K562 (cell line): ENCODE data around the gene TRMT2A. TPM values are rescaled to one million over a fixed set of nuclear protein-coding genes. Genes with fewer than 3 reads are reported as not detected.
A peak's percentile ranks its signal among the peaks of the same experiment; 100 is the strongest.

Experiments used
- ATAC-seq: fragments of 200-7000 bp; cut with Tn5 transposase; 3 replicates; pipeline ENCODE4 v1.9.1; 2020; ENCODE audit warnings: moderate library complexity
- BruUV-seq: library from RNA; stranded (reverse); fragments of 400-500 nt; replicated peaks from 2 replicates; lab custom pipeline; 2021; lab: Mats Ljungman, UMichigan
- CTCF ChIA-PET: fragments of 300-600 bp; formaldehyde crosslinking; extraction: SDS; loops from one replicate; lab custom pipeline; 2021; ENCODE audit warnings: low intra/inter-chr PET ratio; lab: Yijun Ruan, JAX
- POLR2A ChIA-PET: fragments of 300-600, 350-650 bp; sonication (Branson Sonifier 250); formaldehyde crosslinking; extraction: SDS; loops from one replicate; lab custom pipeline; 2021; ENCODE audit warnings: antibody characterized with exemption, inconsistent platforms; lab: Yijun Ruan, JAX
- DNase-seq, 4 experiments: peaks; one replicate each; pipeline versions ENCODE4 v3.0.0 to v3.0.0-alpha.2; 2011 to 2018; ENCODE audit warnings: low spot score in 3 of 4, mixed read lengths in 3 of 4; ENCODE audit errors: extremely low read depth in 1 of 4
- FAIRE-seq: peaks from 2 replicates; lab custom pipeline; 2011; peaks lifted over from hg19 to GRCh38; lab: Jason Lieb, UNC
- H2AFZ ChIP-seq: 2 replicates; pipeline ENCODE4 v1.6.0; 2011; ENCODE audit warnings: low read depth, low read length, control low read depth, inconsistent platforms
- H3K27ac ChIP-seq: fragments of 200-600 bp; 3 replicates; pipeline ENCODE4 v1.8.0; 2011; ENCODE audit warnings: low read depth, mild to moderate bottlenecking, control low read depth, inconsistent platforms, low read length, moderate library complexity, mixed read lengths; ENCODE audit errors: extremely low read depth
- H3K27me3 ChIP-seq, 2 experiments: fragments of 300-600 bp in 1 of 2; 2 replicates in 1 of 2; 3 replicates in 1 of 2; pipeline versions ENCODE4 v1.6.0 to v1.8.0; 2011; ENCODE audit warnings: inconsistent platforms in 2 of 2, low read length in 2 of 2, mild to moderate bottlenecking in 1 of 2, mixed read lengths in 1 of 2, moderate library complexity in 1 of 2; ENCODE audit not compliant: control insufficient read depth in 2 of 2, insufficient read depth in 2 of 2
- H3K36me3 ChIP-seq: fragments of 300-600 bp; 3 replicates; pipeline ENCODE4 v1.8.0; 2011; ENCODE audit warnings: mild to moderate bottlenecking, low read length, inconsistent platforms; ENCODE audit not compliant: control insufficient read depth, insufficient read depth
- H3K4me1 ChIP-seq, 2 experiments: fragments of 200-600 bp in 1 of 2; replicated peaks in 1 of 2; 2 replicates in 1 of 2; 3 replicates in 1 of 2; pipeline versions ENCODE4 v1.5.1 to v1.8.0; 2011; ENCODE audit warnings: inconsistent platforms in 2 of 2, low read length in 2 of 2, mild to moderate bottlenecking in 1 of 2, mixed read lengths in 1 of 2, moderate library complexity in 1 of 2; ENCODE audit not compliant: control insufficient read depth in 2 of 2, insufficient read depth in 2 of 2
- H3K4me2 ChIP-seq: 2 replicates; pipeline ENCODE4 v1.6.1; 2011; ENCODE audit warnings: low read length, control low read depth, inconsistent platforms, mixed read lengths; ENCODE audit not compliant: insufficient read depth
- H3K4me3 ChIP-seq: fragments of 200-600 bp; sonication (generic), shearing (Covaris generic); 2 replicates; pipeline ENCODE4 v1.5.1; 2016; ENCODE audit warnings: control low read depth, inconsistent platforms
- H3K79me2 ChIP-seq: fragments of 200-600 bp; 3 replicates; pipeline ENCODE4 v1.8.0; 2011; ENCODE audit warnings: low read length, inconsistent platforms; ENCODE audit not compliant: control insufficient read depth, insufficient read depth
- H3K9ac ChIP-seq, 2 experiments: 2 replicates each; pipeline versions ENCODE4 v1.6.0 to v1.6.1; 2011; ENCODE audit warnings: low read depth in 2 of 2, low read length in 2 of 2, control low read depth in 1 of 2, inconsistent platforms in 1 of 2, mild to moderate bottlenecking in 1 of 2, mixed read lengths in 1 of 2; ENCODE audit not compliant: insufficient read depth in 1 of 2
- H3K9me1 ChIP-seq: one replicate; pipeline ENCODE4 v1.6.0; 2011; ENCODE audit warnings: inconsistent platforms, mild to moderate bottlenecking, low read length, moderate library complexity; ENCODE audit not compliant: control insufficient read depth, insufficient read depth
- H3K9me3 ChIP-seq: replicated peaks from 2 replicates; pipeline ENCODE4 v1.5.1; 2011; ENCODE audit warnings: low read depth, low read length, inconsistent platforms; ENCODE audit not compliant: control insufficient read depth, insufficient read depth
- H4K20me1 ChIP-seq: replicated peaks from 2 replicates; pipeline ENCODE4 v1.6.1; 2011; ENCODE audit warnings: low read length, inconsistent platforms, mixed read lengths; ENCODE audit not compliant: control insufficient read depth, insufficient read depth
- JUN ChIP-seq, 2 experiments: sonication (generic) in 1 of 2; formaldehyde crosslinking in 1 of 2; IDR thresholded peaks; 2 replicates each; pipeline versions ENCODE4 v1.6.1 to v1.8.0; 2012 to 2022; ENCODE audit warnings: borderline replicate concordance in 2 of 2, mild to moderate bottlenecking in 2 of 2, improper control_type of control experiment in 1 of 2, low read depth in 1 of 2, low read length in 1 of 2, missing genetic modification reagents in 1 of 2
- KLF6 ChIP-seq: fragments of 250-450 bp; sonication (Bioruptor Pico); IDR thresholded peaks from 2 replicates; pipeline ENCODE4 v1.4.0; 2020; ENCODE audit warnings: mild to moderate bottlenecking, moderate library complexity, borderline replicate concordance
- MAZ ChIP-seq, 2 experiments: fragments of 450-650 bp in 1 of 2; sonication (generic) in 1 of 2; formaldehyde crosslinking; IDR thresholded peaks in 1 of 2; conservative IDR thresholded peaks in 1 of 2; 2 replicates each; pipeline versions ENCODE4 v1.4.0 to v1.5.0; 2020; ENCODE audit warnings: mild to moderate bottlenecking in 1 of 2, missing genetic modification reagents in 1 of 2
- MXI1 ChIP-seq: IDR thresholded peaks from 2 replicates; pipeline ENCODE4 v1.6.1; 2011; ENCODE audit warnings: low read depth, mild to moderate bottlenecking, improper control_type of control experiment, low read length
- PTRF ChIP-seq: fragments of 450-650 bp; IDR thresholded peaks from 2 replicates; pipeline ENCODE4 v1.6.1; 2016; ENCODE audit warnings: mild to moderate bottlenecking, missing genetic modification characterization, missing compliant biosample characterization
- SMAD3 ChIP-seq: fragments of 450-650 bp; formaldehyde crosslinking; conservative IDR thresholded peaks from 2 replicates; pipeline ENCODE4 v1.4.0; 2020; ENCODE audit warnings: mild to moderate bottlenecking
- SMC3 ChIP-seq: conservative IDR thresholded peaks from 2 replicates; pipeline ENCODE4 v1.6.1; 2011; ENCODE audit warnings: low read depth, low read length, improper control_type of control experiment; ENCODE audit not compliant: insufficient read depth
- SNRNP70 ChIP-seq: fragments of 200-400 bp; formaldehyde crosslinking; optimal IDR thresholded peaks from 2 replicates; pipeline ENCODE3; 2017; ENCODE audit warnings: low read depth, low read length
- TBP ChIP-seq: optimal IDR thresholded peaks from 2 replicates; pipeline ENCODE3; 2011; ENCODE audit warnings: low read depth, low read length, improper control_type of control experiment
- ZFP36 ChIP-seq: fragments of 150-350 bp; IDR thresholded peaks from 2 replicates; pipeline ENCODE4 v1.6.1; 2018; ENCODE audit warnings: low read length, low read depth; ENCODE audit not compliant: partially characterized antibody
- ZMIZ1 ChIP-seq, 2 experiments: fragments of 150-350 bp in 1 of 2; IDR thresholded peaks; 2 replicates each; pipeline ENCODE4 v1.6.1; 2012 to 2016; ENCODE audit warnings: low read depth in 2 of 2, low read length in 2 of 2, mild to moderate bottlenecking in 1 of 2, moderate library complexity in 1 of 2
- ZNF639 ChIP-seq, 2 experiments: fragments of 200-800 bp in 1 of 2; sonication (Bioruptor generic) in 1 of 2; sonication (generic) in 1 of 2; formaldehyde crosslinking in 1 of 2; IDR thresholded peaks in 1 of 2; conservative IDR thresholded peaks in 1 of 2; 2 replicates each; pipeline versions ENCODE4 v1.5.0 to v1.6.1; 2016 to 2020; ENCODE audit warnings: missing compliant biosample characterization in 1 of 2, missing genetic modification characterization in 1 of 2, missing genetic modification reagents in 1 of 2
- ZNF764 ChIP-seq: fragments of 250-450 bp; sonication (Bioruptor Pico); IDR thresholded peaks from 2 replicates; pipeline ENCODE4 v1.4.0; 2020; ENCODE audit warnings: low read depth, mild to moderate bottlenecking, moderate library complexity
- WGBS: fragments of 100-300 bp; shearing (Covaris generic); methylation state at CpG from one replicate; pipeline ENCODE4 v1.1.6; 2016; ENCODE audit warnings: low coverage, mixed read lengths; ENCODE audit not compliant: insufficient coverage; ENCODE audit errors: missing lambda C conversion rate; 5-methylcytosine and 5-hydroxymethylcytosine counted together
- in situ Hi-C: fragments of 300-500 bp; cut with MboI; formaldehyde crosslinking; loops from 4 replicates; pipeline ENCODE4 v1.15.0; 2018; ENCODE audit warnings: inconsistent platforms, mixed read lengths
- intact Hi-C: fragments of 100-400 bp; cut with micrococcal nuclease; formaldehyde crosslinking; loops from 2 replicates; pipeline ENCODE4 v1.14.2; 2022
- polyA plus RNA-seq, 8 experiments: library from polyadenylated mRNA; depleted of rRNA in 4 of 8; stranded (reverse) in 5 of 8; unstranded in 3 of 8; fragments of >200 nt; fragmentation: Nextera tagmentation in 2 of 8; fragmentation: Illumina TruSeq in 1 of 8; extraction: Ambion mirVana in 2 of 8; extraction: Trizol in 1 of 8; gene quantifications; 2 replicates each; pipeline versions ENCODE4 v1.2.1 to v1.2.3, GENCODE V29; 2011 to 2014; ENCODE audit warnings: inconsistent platforms in 1 of 8, missing spikeins in 1 of 8
- total RNA-seq, 7 experiments: library from RNA; depleted of rRNA in 6 of 7; stranded (reverse); fragments of >200 nt in 6 of 7; fragmentation: Illumina TruSeq in 2 of 7; extraction: Trizol in 2 of 7; gene quantifications; 2 replicates each; pipeline versions ENCODE4 v1.2.1 to v1.2.3, GENCODE V29; 2011 to 2021; ENCODE audit warnings: low replicate concordance in 1 of 7

The TRMT2A gene
- total and polyA plus RNA-seq, 9 of the 15 experiments (the other 6 are each of a cell fraction or from before 2014, with no cell fraction given): 1.6 to 265 (median 140) TPM

GRCh38 chr22:20084547-20085413 is 32.2 kb downstream of the TRMT2A start:
- WGBS: 28% methylated on average over 23 of the region's 23 CpGs
- Histone ChIP-seq H3K27me3 (no peaks in the 10 kb centered on the region), H2AFZ (peak overlapping the region; percentile 76), H3K4me2 (peak overlapping the region; percentile 76), H3K9me1 (peaks cover 16% of the 10 kb centered on the region), H3K9ac (peak overlapping the region; percentile 73 to 90), H3K36me3 (peaks cover 83% of the 10 kb centered on the region), H3K79me2 (peaks cover 93% of the 10 kb centered on the region), H3K27ac (peak overlapping the region; percentile 76), H3K4me3 (peak overlapping the region; percentile 3; the same call in 1 of the 2 replicates), H4K20me1 (peaks cover 33% of the 10 kb centered on the region), H3K9me3 (no peaks in the 10 kb centered on the region), H3K4me1 (peaks cover 40 to 56% of the 10 kb centered on the region in 2 experiments)
- intact Hi-C loops (loop anchor here (1.0 kb wide), 3 partner anchors 59 to 114 kb away; partner anchors contain the start of gene TANGO2), in situ Hi-C loops (loop anchor here (5.0 kb wide), 1 partner anchor 112 kb away; no protein-coding TSS in a partner anchor)
- FAIRE-seq: peak; percentile 81
- CTCF ChIA-PET: interaction anchor here (0.6 to 2.8 kb wide), 3 partner anchors 114 to 367 kb away, joined by 3 to 19 read pairs (median 6); no protein-coding TSS in a partner anchor
- peak; percentile 78 for ATAC-seq
- peak; percentile 94 to 97 (median 96) for DNase-seq
- POLR2A ChIA-PET: interaction anchor here (0.7 to 19.4 kb wide), 5 partner anchors 8 to 101 kb away, joined by 3 to 513 read pairs (median 6); partner anchors contain the start of genes RANBP1 and TRMT2A
- BruUV-seq: no TSS peak
- TF ChIP-seq ZMIZ1 (IDR thresholded peaks at IDR 0.05; ENCODE audit: low read depth in 2 of 2, low read length in 2 of 2) (peak in 1 of 2 experiments; percentile 47; a peak in 1 of 4 replicates), KLF6 (CRISPR knock-in tag) (0 out of 2 replicates have a peak, but pooled peaks have one; percentile 41), TBP (no peak), JUN (IDR thresholded peaks at IDR 0.05; ENCODE audit: borderline replicate concordance, low read depth, low read length) (peak; percentile 93; the same call in 1 of the 2 replicates), JUN (CRISPR knock-in tag; IDR thresholded peaks at IDR 0.05; ENCODE audit: borderline replicate concordance) (no peak), ZNF764 (CRISPR knock-in tag) (peak; percentile 9; the same call in 1 of the 2 replicates), SNRNP70 (peak; percentile 70), MAZ (CRISPR knock-in tag; conservative IDR thresholded peaks at IDR 0.05 in 1 of 2, IDR thresholded peaks at IDR 0.05 in 1 of 2) (peak in 1 of 2 experiments; percentile 91; a peak in 2 of 4 replicates), MXI1 (peak; percentile 88; the same call in 1 of the 2 replicates), SMC3 (peak; percentile 58), PTRF (tag) (no peak), SMAD3 (CRISPR knock-in tag) (0 out of 2 replicates have a peak, but pooled peaks have one; percentile 71), ZNF639 (CRISPR knock-in tag; conservative IDR thresholded peaks at IDR 0.05 in 1 of 2, IDR thresholded peaks at IDR 0.05 in 1 of 2) (no peak), ZFP36 (peak; percentile 29)
